GM13976 (cell line): Measurements from ENCODE around the gene EFCC1.
A peak's percentile ranks its signal among the peaks of the same experiment; 100 is the strongest.

Experiments
- DNase-seq: peaks from one replicate; pipeline ENCODE4 v3.0.0; 2012; ENCODE audit warnings: low spot score
- in situ Hi-C: fragments of 300-500 bp; cut with MboI; formaldehyde crosslinking; loops from one replicate; pipeline ENCODE4 v1.12.0; 2022; ENCODE audit warnings: low sequenced_read_pairs, mixed read lengths, inconsistent platforms; ENCODE audit not compliant: unreplicated experiment
- TF ChIP-seq, protein P1 (sequence below): IDR thresholded peaks from 2 replicates; pipeline ENCODE4 v1.5.1; 2012; ENCODE audit warnings: borderline replicate concordance, mild to moderate bottlenecking; ENCODE audit not compliant: insufficient read depth; ENCODE audit errors: extremely low read depth, missing control alignments, control extremely low read depth

The EFCC1 gene

DNA sequence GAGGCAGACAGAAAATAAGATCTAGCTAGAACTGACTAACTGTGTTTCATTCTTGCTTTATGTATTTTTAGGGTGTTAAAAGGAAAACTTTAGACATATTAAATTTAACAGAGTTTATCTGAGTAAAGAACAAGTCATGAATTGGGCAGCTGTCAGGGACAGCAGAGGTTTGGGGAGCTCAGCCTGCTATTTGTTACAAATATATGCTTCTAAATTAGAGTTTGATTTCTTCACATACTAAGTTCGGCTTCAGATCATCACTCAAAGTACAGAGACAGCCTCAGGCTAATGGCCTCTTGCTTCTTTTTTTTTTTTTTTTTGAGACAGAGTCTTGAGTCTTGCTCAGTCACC, 21.9 kb downstream of the EFCC1 start:
- no peak for DNase-seq
- in situ Hi-C loops: no loop called here
- TF ChIP-seq, protein P1, sequence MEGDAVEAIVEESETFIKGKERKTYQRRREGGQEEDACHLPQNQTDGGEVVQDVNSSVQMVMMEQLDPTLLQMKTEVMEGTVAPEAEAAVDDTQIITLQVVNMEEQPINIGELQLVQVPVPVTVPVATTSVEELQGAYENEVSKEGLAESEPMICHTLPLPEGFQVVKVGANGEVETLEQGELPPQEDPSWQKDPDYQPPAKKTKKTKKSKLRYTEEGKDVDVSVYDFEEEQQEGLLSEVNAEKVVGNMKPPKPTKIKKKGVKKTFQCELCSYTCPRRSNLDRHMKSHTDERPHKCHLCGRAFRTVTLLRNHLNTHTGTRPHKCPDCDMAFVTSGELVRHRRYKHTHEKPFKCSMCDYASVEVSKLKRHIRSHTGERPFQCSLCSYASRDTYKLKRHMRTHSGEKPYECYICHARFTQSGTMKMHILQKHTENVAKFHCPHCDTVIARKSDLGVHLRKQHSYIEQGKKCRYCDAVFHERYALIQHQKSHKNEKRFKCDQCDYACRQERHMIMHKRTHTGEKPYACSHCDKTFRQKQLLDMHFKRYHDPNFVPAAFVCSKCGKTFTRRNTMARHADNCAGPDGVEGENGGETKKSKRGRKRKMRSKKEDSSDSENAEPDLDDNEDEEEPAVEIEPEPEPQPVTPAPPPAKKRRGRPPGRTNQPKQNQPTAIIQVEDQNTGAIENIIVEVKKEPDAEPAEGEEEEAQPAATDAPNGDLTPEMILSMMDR: no peak

DNA sequence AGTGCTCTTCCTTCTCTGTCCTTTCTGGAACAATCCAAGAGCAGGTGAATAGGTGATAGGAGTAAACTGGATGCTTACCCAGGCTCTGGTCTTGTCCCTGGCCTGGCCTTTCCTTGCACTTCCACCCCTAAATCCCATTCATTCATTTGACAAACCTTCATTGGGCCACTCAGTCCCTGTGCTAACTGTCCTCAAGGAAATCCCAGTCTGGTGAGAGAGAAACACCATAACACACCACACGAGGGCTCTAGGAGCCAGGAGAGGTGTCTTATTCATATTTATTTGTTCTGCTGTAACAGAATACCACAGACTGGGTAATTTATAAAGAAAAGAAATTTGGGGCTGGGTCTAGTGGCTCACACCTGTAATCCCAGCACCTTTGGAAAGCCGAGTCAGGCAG, 22.8 kb downstream of the EFCC1 start:
- TF ChIP-seq, protein P1: peak; percentile 4
- DNase-seq: no peak
- in situ Hi-C loops: no loop called here

DNA sequence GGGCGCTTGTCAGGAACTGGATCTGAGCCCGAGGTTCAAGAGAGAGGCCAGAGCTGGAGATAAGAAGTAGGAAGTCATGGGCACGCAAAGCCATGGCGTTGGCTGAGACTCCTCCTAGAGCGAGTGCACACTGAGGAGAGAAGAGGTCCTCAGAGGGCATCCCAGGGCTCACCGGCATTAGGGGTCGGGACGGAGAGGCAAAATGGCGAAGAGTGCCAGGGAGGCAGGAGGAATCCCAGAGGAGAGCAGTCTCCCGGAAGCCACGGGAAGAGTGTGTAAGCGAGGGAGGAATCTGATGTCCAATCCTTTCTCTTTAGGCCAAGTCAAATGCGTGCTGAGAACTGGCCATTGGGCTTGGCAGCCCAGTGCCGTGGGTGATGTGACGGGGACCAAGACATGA, 24.0 kb downstream of the EFCC1 start:
- TF ChIP-seq, protein P1: no peak
- no peak for DNase-seq
- in situ Hi-C loops: no loop called here

DNA sequence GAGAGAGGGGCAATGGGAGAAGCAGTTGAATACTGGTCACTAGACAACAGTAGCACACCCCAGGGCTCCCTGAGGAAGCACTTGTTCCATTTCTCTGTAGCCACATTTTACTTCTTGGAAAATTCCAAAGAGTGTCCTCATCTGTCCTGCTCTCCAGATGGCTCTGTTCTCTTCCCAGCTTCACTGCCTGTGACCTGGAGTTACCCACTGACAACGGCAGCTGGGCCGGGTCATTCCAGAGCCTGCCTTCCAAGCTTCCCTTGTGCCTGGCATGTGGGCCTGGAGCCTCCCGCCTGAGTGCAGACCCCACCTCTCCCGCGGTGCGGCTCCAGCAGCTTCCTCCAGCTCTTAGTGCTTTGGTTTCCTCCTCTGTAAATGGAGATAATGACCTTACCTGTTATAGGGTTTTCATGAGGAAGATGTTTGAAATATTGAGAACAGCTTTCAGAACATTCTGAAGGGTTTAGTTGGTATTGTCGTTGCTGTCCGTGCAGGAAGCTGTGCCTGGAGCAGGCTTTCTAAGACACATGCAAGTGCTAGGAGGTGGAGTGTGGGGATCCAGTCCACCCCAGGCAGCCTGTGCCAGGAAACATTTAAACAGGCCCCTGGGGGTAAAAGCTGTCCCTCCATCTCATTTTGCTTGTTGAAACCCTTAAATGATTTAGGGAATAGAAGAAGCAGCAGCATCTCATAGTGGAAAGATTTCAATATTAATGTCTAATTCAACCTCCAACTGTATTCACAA, 24.8 kb downstream of the EFCC1 start:
- TF ChIP-seq, protein P1: no peak
- in situ Hi-C loops: no loop called here
- DNase-seq: no peak

DNA sequence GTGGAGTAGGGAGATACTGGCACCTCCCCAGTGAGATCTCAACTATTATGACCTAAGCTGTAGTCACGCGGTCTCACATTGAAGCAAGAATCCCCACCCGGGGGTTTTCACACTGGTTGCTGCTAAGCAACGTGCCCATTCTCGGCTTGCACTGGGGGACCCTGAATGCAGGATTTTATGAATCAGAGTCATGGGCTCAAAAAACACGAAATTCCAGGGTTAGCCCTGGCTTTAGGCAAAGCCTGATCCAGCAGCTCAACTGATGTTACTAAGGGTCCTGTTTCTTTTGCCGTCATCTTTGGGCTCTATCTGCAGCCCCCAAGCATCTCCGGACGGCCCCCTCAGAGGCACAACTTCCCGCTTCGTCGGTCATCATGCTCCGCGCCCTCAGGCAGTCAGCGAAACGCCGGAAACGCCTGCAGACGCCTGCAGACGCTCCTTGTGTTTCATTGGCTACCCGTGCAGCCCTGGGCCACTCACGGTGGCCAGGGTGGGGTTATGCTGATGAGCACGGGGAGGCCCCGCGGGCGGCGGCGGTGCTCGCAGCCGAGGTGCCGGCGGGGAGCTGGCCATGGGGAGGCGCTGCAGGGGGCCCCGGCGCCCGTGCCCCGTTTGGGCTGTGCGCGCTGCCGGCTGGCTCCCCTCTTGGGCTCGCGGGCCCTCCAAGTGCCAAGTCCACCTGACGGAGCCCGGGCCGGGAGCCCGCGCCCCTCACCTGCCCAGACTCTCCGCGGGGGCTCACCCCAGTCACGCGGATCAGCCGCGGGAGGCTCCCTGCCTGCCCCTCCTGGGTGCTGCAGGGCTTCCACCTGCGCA, 25.8 kb downstream of the EFCC1 start:
- peak; percentile 99 for DNase-seq
- in situ Hi-C loops: no loop called here
- TF ChIP-seq, protein P1: peak; percentile 73

DNA sequence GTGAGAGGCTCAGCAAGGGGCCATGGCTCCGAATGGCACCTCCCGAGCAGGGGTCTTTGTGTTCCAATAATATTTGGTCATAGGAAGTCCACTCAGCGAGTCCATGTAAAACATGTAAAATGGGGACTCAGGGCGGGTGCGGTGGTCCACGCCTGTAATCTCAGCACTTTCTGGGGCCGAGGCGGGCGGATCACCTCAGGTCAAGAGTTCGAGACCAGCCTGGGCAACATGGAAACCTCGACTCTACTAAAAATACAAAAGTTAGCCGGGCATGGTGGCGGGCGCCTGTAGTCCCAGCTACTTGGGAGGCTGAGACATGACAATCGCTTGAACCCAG, 26.4 kb downstream of the EFCC1 start:
- DNase-seq: no peak
- TF ChIP-seq, protein P1: no peak
- in situ Hi-C loops: no loop called here

DNA sequence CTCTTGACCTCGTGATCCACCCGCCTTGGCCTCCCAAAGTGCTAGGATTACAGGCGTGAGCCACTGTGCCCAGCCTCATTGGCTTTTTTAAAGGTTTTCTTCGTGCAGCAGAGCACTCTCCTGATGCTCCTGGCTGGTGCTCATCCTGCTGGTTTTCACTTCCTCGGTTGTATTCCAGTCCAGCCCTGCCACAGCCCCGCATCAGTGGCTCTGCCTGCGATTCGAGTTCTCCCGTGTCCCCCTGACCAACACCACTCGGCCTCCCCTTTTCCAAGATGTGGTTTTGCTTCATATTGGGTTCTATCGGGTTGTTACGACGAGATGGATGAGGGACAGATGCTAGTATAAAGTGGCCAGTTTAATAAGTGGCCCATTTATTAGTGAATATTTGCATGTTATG, 27.8 kb downstream of the EFCC1 start:
- no peak for DNase-seq
- in situ Hi-C loops: no loop called here
- TF ChIP-seq, protein P1: no peak
